CD4-positive, alpha-beta T cell (primary cell): ENCODE measurements around the gene ZFAND6. TPM values are rescaled to one million over a fixed set of nuclear protein-coding genes. Genes with fewer than 3 reads are reported as not detected.

Experiments used
- ATAC-seq: fragments of 200-7000 bp; cut with Tn5 transposase; one replicate; pipeline ENCODE4 v1.10.0; 2022; ENCODE audit warnings: mild to moderate bottlenecking; ENCODE audit not compliant: poor library complexity
- CTCF ChIA-PET: fragments of 350-600 bp; sonication (Branson Sonifier 250); formaldehyde crosslinking; loops from one replicate; lab custom pipeline; 2021; ENCODE audit warnings: antibody characterized with exemption, inconsistent platforms; lab: Charles Lee
- POLR2A ChIA-PET: fragments of 350-600 bp; sonication (Branson Sonifier 250); formaldehyde crosslinking; loops from one replicate; lab custom pipeline; 2021; ENCODE audit warnings: antibody characterized with exemption, inconsistent platforms; lab: Charles Lee
- DNase-seq, 14 experiments: peaks; one replicate each; pipeline ENCODE4 v3.0.0-alpha.2; 2013 to 2020; ENCODE audit warnings: mixed read lengths in 2 of 14
- H3K27ac ChIP-seq, 2 donors: one replicate each; pipeline versions ENCODE4 v1.5.1 to v1.7.0; 2013; ENCODE audit warnings: low read length in 2 of 2, low read depth in 1 of 2, mild to moderate bottlenecking in 1 of 2
- H3K27me3 ChIP-seq, 2 experiments: 1 replicate in 1 of 2; 2 replicates in 1 of 2; pipeline versions ENCODE4 v1.6.1 to v1.7.0; 2013; ENCODE audit warnings: low read length in 2 of 2, control low read depth in 1 of 2, mild to moderate bottlenecking in 1 of 2, moderate library complexity in 1 of 2; ENCODE audit not compliant: insufficient read depth in 2 of 2, control insufficient read depth in 1 of 2
- H3K36me3 ChIP-seq: one replicate; pipeline ENCODE4 v1.6.1; 2013; ENCODE audit warnings: low read length, control low read depth; ENCODE audit not compliant: insufficient read depth
- H3K4me1 ChIP-seq: one replicate; pipeline ENCODE4 v1.6.1; 2013; ENCODE audit warnings: low read length, control low read depth; ENCODE audit not compliant: insufficient read depth
- H3K4me3 ChIP-seq: one replicate; pipeline ENCODE4 v1.5.1; 2013; ENCODE audit warnings: mild to moderate bottlenecking, low read length, moderate library complexity
- H3K9me3 ChIP-seq, 2 experiments: 1 replicate in 1 of 2; 2 replicates in 1 of 2; pipeline versions ENCODE4 v1.6.1 to v1.7.0; 2013; ENCODE audit warnings: low read length in 2 of 2, mild to moderate bottlenecking in 2 of 2, control low read depth in 1 of 2, moderate library complexity in 1 of 2; ENCODE audit not compliant: control insufficient read depth in 1 of 2, insufficient read depth in 1 of 2
- H3K27ac Mint-ChIP-seq: one replicate; pipeline ENCODE4 v1.8.0; 2020; ENCODE audit warnings: mixed read lengths
- H3K27me3 Mint-ChIP-seq: one replicate; pipeline ENCODE4 v1.8.0; 2021; ENCODE audit warnings: mixed read lengths
- H3K36me3 Mint-ChIP-seq: one replicate; pipeline ENCODE4 v1.8.0; 2021; ENCODE audit warnings: low read depth, mixed read lengths
- H3K4me1 Mint-ChIP-seq: one replicate; pipeline ENCODE4 v1.8.0; 2021; ENCODE audit warnings: low read depth, mixed read lengths
- H3K4me3 Mint-ChIP-seq: one replicate; pipeline ENCODE4 v1.8.0; 2020; ENCODE audit warnings: mild to moderate bottlenecking, mixed read lengths
- H3K9me3 Mint-ChIP-seq: one replicate; pipeline ENCODE4 v1.8.0; 2020; ENCODE audit warnings: mixed read lengths
- CTCF ChIP-seq: fragments of 200-600 bp; IDR thresholded peaks from one replicate; pipeline ENCODE4 v1.8.0; 2022; ENCODE audit warnings: antibody characterized with exemption, mild to moderate bottlenecking
- intact Hi-C, 2 experiments: fragments of 100-400 bp; cut with DNase I in 1 of 2; cut with micrococcal nuclease in 1 of 2; formaldehyde crosslinking; loops; one replicate each; pipeline versions ENCODE4 v1.15.1 to v1.9.0; 2023 to 2025; cut with DNase I, micrococcal nuclease
- total RNA-seq, 174 experiments: library from RNA in 2 of 174; stranded (reverse) in 2 of 174; gene quantifications; one replicate each; pipeline ENCODE4 v1.2.3 and lab custom pipeline; 2021 to 2026

The ZFAND6 gene
- total RNA-seq, 2 experiments from 2014 or later: 65.5 to 69.2 TPM

- Mint-ChIP-seq H3K27ac (no peak overlapping the region), H3K27me3 (no peaks in the 10 kb centered on the region), H3K9me3 (no peaks in the 10 kb centered on the region), H3K4me1 (peaks cover 11% of the 10 kb centered on the region), H3K36me3 (peaks cover 20% of the 10 kb centered on the region), H3K4me3 (no peak overlapping the region)
- ChIA-PET CTCF (no interaction called here), POLR2A (no interaction called here)
- ATAC-seq (no peak), DNase-seq (no peak)
- H3K4me1 ChIP-seq: peaks cover 14% of the 10 kb centered on the region
- no peak overlapping the region for H3K4me3 ChIP-seq
- no peak for TF ChIP-seq CTCF
- H3K36me3 ChIP-seq: peaks cover 5% of the 10 kb centered on the region
- intact Hi-C loops: no loop called here
- no peaks in the 10 kb centered on the region for H3K27me3 ChIP-seq
- no peak overlapping the region for H3K27ac ChIP-seq
- H3K9me3 ChIP-seq: no peaks in the 10 kb centered on the region
These were observed 102.6 kb downstream of the ZFAND6 start for GRCh38 chr15:80162059-80162554.

DNA sequence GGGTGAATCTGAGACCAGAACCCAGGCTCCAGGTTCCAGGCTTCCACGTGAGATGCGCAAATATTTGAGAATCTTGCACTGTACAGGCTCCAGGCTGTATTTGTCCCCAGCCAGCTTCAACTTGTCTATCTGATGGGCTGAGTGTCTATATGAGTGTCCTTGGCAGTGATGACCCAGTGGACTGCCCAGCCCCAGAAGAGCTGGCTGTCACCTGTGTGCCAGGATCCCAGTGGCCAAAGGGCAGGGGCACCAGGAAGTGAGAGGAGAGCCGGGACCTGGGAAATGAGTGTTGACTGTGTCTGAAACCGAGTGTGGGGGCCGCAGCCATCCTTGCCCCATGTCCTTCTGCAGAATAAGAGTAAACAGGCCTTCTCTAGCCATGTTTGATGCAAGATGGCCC is 103.7 kb downstream of the ZFAND6 start:
- H3K27me3 Mint-ChIP-seq: no peaks in the 10 kb centered on the region
- H3K4me1 Mint-ChIP-seq: peaks cover 11% of the 10 kb centered on the region
- no peak for TF ChIP-seq CTCF
- H3K36me3 ChIP-seq: peaks cover 7% of the 10 kb centered on the region
- H3K27ac ChIP-seq: no peak overlapping the region
- ChIA-PET CTCF (no interaction called here), POLR2A (no interaction called here)
- H3K4me3 ChIP-seq: no peak overlapping the region
- ATAC-seq: no peak
- intact Hi-C loops: no loop called here
- H3K27ac Mint-ChIP-seq: no peak overlapping the region
- DNase-seq: no peak
- H3K36me3 Mint-ChIP-seq: peaks cover 20% of the 10 kb centered on the region
- no peak overlapping the region for H3K4me3 Mint-ChIP-seq
- H3K4me1 ChIP-seq: peaks cover 14% of the 10 kb centered on the region
- H3K9me3 Mint-ChIP-seq: no peaks in the 10 kb centered on the region
- H3K9me3 ChIP-seq: no peaks in the 10 kb centered on the region
- H3K27me3 ChIP-seq: no peaks in the 10 kb centered on the region

DNA sequence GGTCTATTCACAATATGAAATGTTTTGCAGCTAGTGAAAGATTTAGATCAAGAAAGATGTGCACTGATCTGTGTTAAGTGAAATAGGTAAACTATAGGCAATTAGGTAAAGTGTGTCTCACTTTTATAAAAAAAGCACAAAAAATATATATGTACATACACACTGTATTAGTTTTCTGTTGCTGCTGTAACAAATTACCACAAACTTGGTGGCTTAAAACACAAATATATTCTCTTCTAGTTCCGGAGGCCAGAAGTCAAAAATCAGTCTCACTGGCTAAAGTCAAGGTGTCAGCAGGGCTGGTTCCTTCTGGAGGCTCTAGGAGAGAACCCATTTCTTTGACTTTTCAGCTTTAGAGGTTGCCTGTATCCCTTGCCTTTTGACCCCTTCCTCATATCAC is 104.4 kb downstream of the ZFAND6 start:
- ATAC-seq (no peak), DNase-seq (no peak)
- Mint-ChIP-seq H3K27ac (no peak overlapping the region), H3K27me3 (no peaks in the 10 kb centered on the region), H3K36me3 (peaks cover 20% of the 10 kb centered on the region), H3K4me1 (peaks cover 11% of the 10 kb centered on the region), H3K4me3 (no peak overlapping the region), H3K9me3 (no peaks in the 10 kb centered on the region)
- intact Hi-C loops: no loop called here
- Histone ChIP-seq H3K4me1 (peaks cover 14% of the 10 kb centered on the region), H3K36me3 (peaks cover 8% of the 10 kb centered on the region), H3K27ac (no peak overlapping the region), H3K4me3 (no peak overlapping the region), H3K9me3 (no peaks in the 10 kb centered on the region), H3K27me3 (no peaks in the 10 kb centered on the region)
- ChIA-PET CTCF (no interaction called here), POLR2A (no interaction called here)
- TF ChIP-seq CTCF: no peak
